T-helper 1 cell treated with Interleukin-12 subunit alpha and Interleukin-12 subunit beta and Interleukin-4 antibody, amounts not matched to agents 30 ng/mL and 1 ng/mL, for 36 hours (primary cell): Measurements from ENCODE around the gene C8G. TPM values are rescaled to one million over a fixed set of nuclear protein-coding genes. Genes with fewer than 3 reads are reported as not detected.

ENCODE experiments used
- intact Hi-C: fragments of 100-400 bp; cut with micrococcal nuclease; formaldehyde crosslinking; loops from one replicate; pipeline ENCODE4 v1.15.1; 2024
- total RNA-seq: library from RNA; stranded (reverse); gene quantifications from 2 replicates; pipeline ENCODE4 v1.2.3, GENCODE V29; 2022

Gene C8G
- total RNA-seq, 1 donor from 2014 or later = 4.2 TPM

DNA sequence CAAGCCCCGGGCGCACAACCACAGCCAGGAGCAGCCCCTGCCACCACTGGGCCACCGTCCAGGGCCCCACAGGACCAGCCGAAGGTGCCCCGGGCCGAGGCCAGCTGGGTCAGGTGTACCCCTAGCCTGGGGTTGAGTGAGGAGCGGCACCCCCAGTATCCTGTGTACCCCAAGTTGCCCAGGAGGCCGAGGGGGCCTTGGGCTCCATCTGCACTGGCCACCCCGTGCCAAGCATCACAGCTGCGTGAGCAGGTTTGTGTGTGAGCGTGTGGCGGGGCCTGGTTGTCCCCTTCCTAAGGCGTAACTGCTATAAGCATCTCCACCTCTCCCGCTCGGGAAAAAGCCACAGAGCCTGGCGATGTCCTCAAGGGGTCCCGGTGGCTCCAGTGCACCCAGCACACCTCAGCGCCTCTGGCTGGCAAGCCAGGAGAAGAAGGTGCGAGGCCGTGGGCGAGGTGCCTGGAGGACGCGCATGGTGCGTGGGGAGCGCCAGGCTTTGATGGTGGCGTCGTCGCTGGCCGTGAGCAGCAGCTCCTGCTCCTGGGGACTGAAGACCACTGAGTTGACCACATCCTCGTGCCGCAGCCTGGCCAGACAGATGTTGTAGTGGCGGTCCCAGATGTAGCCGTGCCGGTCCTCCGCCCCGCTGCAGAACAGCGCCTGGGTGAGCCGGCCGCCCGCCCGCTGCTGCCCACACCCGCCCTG is 4.4 kb upstream of the C8G start:
- intact Hi-C loops = no loop called here

DNA sequence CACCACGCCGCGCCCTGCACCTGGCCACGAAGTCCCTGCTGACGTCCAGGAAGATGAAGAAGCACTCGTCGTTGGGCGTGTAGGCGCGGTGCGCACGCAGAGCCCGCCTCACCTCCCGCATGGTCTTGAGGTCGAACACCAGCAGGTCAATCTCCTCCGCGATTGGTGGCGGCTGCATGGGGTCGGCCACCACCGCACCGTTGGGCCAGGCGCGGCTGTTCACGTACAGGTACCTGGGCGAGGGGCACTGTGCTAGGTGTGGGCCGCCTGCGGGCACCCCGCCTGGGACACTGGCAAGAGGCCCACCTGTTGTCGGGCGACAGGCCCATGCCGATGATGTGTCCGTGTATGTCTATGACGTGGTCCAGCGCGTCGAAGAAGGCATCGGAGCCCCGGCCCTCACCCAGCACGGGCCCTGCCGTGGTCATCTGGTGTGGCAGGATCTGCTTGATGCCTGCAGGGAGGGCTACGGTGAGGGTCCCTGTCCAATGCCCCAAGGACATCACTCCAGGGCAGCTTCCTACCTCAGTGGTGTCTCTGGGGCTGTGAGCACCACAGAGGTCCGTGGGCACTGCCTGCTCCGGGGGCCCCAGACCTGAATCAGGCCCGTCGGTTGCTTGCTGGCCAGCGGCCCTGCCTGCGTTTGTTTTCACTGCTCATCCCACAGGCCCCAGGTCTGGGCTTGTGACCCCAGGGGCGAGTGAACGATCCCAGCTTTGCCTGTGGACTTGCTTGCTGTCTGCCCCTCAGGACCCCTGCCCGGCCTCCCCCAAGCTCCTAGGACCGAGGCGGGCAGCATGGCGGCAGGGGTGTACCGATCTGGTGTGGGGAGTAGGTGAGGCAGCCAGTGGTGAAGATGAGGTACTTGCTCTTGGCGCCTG is 3.6 kb upstream of the C8G start:
- intact Hi-C loops = no loop called here

DNA sequence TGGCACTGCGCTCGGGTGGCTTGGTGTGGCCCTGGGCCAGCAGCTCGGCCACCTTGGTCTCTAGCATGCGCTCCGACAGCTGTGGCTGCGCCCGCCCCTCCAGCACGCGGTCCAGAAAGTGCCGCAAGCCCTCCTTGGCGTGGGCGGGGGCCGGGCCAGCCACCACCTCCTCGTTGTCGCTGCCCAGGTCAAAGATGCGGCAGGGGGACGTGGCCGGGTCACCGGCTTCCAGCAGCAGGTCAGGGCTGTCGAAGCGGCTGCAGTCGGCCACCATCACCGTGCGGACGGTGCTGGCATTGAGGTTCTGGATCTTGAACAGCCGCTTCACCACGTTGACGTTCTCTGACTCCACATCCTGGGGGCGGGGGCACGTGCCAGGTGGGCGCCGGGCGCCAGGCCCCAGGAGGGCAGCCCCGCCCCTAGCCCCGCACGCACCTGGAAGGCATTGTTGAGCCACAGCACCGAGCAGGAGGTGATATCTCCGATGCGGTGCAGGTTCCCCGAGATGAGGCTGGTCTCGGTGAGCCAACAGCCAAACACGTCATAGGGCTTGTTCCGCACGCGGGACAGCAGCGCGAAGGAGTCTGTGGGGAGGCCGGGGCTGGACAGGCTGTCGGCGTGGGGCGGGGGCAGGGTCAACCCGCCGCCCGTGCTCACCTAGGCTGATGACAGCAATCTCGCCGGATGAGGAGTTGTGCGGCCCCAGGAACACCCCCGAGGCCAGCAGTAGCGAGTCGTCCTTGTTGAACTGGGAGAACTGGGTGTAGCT is 2.7 kb upstream of the C8G start:
- intact Hi-C loops = no loop called here

DNA sequence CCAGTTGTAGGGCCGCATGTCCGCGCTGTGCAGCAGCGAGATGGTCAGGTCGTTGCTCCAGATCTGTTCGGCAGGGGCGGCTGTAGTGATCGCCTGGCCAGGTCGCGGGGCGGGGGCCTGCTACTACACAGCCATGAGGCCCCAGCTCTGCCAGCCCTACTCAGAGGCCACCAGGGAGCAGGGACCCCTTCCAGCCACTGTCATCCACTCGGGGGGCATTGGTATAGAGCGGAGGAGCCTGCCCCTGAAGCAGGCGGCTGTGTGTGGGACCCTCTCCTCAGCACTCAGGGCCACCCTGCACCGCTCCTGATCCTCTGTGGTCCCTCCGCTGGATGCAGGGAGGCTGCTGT is 2.2 kb upstream of the C8G start:
- intact Hi-C loops = no loop called here

DNA sequence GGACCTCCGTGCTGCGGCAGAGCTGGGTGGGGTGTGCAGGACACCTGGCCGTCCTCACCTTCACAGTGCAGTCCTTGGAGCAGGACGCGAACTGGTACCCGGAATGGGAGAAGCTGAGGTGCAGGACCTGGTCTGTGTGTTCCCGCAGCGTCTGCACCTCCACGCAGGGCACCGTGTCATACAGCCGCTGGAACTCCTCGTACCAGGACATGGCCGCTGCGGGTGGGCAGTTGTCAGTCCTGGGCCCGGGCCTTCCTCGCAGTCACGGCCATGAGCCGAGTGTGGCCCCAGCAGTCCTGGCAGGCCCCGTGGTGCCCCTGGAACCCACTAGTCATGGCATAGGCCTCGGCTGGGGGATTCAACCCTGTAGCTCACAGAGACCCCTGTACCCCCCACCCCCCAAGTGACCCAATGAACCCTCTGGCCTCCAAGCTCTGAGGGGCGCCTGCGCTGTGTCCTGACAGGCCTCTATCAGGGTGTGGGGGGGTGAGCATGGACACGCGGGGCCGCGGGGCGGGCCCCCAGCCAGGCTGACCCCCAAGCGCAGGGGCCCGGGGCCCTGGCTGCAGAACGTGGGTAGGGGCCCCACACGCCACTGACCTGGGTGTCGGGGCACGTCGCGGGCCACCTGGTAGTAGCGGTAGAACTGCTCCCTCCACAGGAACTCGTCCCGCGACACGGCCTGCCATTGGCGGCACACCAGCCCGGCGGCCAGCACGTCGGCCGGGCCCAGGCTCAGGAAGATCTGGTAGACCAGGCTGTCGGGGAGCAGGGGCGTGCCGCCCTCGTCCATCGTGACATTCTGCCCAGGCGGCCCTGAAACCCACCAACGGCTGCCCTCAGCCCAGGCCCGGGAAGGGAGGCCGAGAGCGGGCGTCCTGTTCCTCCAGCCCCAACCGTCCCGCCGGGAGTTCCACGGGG is 1.5 kb upstream of the C8G start:
- intact Hi-C loops = loop anchor here (1.0 kb wide), 8 partner anchors 35 to 152 kb away; partner anchors contain the start of genes MAN1B1, PAXX, PHPT1 and TMEM141

DNA sequence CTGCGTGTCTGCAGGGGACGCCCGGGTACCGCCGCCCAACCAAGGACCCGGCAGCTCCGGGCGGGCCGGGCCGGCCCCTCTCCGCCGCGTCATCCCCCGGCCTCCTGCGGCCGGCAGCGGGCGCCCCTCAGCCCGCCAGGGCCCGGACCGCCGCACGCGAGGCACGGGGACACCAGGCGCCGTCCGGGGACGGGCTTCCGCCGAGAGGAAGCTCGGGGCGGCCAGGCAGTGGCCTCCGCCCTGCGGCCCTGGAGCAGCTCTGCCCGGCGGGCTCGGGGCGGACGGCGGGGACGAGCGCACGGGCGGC is 878 bp upstream of the C8G start:
- intact Hi-C loops = loop anchor here (1.0 kb wide), 8 partner anchors 34 to 153 kb away; partner anchors contain the start of genes MAN1B1, PAXX, PHPT1 and TMEM141

DNA sequence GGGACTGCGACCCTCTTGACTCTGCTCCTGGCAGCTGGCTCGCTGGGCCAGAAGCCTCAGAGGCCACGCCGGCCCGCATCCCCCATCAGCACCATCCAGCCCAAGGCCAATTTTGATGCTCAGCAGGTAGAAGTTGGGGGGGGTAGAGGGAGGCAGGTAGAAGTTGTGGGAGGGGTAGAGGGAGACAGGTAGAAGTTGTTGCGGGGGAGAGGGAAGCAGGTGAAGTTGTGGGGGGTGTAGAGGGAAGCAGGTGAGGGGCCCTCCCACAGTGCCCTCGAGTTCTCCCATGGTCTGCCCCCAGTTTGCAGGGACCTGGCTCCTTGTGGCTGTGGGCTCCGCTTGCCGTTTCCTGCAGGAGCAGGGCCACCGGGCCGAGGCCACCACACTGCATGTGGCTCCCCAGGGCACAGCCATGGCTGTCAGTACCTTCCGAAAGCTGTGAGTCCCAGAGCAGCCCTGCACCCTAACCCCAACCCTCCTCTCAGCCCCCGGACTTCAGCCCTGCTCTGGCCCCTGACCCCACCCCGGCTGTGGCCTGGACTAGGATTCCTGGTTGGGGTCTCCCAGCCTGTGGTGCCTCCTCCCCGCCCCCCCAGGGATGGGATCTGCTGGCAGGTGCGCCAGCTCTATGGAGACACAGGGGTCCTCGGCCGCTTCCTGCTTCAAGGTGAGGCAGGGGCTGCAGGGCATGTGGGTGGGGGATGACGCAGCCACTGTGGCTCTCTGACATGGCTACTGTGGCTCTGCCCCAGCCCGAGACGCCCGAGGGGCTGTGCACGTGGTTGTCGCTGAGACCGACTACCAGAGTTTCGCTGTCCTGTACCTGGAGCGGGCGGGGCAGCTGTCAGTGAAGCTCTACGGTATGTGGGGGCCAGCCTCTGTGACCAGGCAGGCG is 537 bp downstream of the C8G start:
- intact Hi-C loops = no loop called here

DNA sequence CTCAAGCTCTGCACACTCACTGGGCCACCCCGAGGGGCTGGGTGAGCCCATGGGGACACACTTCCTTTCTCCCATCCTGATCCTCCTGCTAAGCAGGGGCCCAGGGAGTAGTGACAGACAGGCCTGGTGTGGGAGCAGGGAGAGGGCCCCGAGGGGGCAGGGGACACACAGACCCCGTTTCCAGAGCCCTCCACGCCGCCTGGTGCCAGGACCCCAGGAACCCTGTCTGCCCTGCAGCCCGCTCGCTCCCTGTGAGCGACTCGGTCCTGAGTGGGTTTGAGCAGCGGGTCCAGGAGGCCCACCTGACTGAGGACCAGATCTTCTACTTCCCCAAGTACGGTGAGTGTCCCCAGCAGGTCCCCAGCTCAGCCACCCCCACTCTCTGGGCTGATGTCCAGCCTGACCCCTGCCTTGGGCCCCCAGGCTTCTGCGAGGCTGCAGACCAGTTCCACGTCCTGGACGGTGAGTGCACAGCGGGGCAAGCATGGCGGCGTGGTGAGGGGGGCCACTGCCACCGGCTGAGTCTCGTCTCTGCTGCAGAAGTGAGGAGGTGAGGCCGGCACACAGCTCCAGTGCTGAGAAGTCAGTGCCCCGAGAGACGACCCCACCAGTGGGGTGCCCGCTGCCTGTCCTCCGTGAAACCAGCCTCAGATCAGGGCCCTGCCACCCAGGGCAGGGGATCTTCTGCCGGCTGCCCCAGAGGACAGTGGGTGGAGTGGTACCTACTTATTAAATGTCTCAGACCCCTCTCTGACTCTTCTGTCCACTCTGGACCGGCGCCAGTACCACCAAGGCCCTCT is 1.4 kb downstream of the C8G start:
- intact Hi-C loops = no loop called here

DNA sequence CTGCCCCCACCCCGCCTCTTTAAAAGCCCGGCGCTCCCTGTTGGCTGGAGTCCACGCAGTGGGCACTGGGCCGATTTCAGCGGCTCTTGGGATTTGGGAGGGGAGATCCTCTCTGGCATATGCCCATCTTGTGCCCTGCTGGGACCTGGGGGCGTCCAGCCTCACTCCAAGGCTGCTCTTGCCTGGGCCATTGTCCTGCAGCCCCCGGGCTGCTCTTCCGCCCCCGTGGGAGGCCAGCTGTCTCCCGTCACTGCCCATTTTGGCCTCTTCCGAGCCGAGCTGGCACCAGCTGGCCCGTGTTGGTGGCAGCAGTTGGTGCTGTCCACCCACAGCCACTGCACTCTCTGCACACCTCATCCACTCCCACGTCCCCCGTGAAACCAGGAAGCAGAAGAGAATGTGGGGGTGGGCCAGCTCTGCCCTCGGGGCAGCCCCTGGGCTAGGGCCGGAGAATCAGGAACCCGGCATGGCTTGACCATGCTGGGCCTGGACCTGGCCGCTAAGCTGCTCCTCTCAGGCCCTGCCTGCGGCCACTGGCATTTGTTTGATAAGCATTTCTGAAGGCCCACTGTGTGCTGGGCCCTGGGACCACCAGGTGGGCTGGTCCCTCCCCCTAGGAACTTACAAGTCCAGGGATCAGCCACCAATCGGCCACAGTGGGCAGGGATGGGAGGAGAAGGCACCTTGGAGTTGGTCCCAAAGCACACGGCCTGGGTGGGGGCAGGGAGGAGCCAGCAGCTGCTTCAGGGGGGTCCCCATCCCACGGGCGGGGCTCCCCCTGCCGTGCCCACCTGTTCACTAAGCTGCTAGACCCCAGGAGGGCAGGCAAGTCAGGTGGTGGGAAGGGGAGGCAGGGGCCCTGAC is 2.2 kb downstream of the C8G start:
- intact Hi-C loops = no loop called here

DNA sequence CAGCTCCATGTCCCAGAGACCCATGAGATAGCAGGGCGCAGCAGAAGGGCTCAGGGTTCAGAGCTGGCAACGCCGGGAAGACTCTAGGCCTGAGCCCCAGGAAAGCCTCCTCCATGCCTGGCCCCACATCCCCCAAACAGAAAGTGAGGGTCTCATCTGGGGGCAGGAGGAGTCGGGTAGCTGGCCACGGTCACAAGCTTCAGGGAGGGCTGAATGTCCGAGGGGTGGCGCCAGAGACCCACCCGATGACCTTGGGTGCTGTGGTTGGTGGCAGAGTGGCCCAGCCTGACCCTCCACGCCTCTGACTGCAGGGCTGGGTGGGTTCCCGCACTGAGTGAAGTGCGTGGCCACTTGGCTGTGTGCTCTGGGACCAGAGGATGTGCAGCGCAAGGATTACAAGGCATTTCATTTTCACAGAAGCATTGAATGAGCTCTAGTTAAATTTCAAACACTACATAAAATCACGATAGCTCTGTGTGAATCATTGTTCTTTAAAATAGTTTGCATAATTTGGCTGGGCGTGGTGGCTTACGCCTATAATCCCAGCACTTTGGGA is 3.0 kb downstream of the C8G start:
- intact Hi-C loops = no loop called here

DNA sequence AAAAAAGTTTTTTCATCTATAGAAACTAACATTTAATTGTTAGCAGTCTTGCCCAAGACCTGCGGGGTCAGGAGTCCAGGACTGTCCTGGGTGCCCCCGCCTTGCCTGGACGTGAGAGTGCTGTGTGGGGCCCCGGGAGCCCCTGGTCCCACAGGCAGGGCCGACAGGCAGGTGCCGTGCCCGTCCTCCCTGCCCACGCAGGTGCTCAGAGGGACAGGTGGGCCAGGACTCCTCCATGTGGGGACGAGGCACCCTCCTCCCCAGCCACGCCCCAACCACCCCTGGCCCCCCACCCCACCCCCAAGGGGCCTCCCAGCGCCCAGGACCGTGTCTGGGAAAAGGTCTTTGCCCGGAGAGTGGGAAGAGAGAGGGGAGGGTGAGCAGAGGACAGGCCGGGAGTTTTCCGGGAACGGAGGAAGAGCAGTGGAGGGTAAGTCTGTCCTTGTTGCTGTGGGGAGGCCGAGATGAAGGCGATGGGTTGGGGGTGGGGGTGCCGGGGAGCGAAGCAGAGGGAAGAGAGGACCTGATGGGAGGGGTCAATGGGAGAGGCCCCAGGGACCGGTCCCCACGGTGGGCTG is 4.3 kb downstream of the C8G start:
- intact Hi-C loops = no loop called here

DNA sequence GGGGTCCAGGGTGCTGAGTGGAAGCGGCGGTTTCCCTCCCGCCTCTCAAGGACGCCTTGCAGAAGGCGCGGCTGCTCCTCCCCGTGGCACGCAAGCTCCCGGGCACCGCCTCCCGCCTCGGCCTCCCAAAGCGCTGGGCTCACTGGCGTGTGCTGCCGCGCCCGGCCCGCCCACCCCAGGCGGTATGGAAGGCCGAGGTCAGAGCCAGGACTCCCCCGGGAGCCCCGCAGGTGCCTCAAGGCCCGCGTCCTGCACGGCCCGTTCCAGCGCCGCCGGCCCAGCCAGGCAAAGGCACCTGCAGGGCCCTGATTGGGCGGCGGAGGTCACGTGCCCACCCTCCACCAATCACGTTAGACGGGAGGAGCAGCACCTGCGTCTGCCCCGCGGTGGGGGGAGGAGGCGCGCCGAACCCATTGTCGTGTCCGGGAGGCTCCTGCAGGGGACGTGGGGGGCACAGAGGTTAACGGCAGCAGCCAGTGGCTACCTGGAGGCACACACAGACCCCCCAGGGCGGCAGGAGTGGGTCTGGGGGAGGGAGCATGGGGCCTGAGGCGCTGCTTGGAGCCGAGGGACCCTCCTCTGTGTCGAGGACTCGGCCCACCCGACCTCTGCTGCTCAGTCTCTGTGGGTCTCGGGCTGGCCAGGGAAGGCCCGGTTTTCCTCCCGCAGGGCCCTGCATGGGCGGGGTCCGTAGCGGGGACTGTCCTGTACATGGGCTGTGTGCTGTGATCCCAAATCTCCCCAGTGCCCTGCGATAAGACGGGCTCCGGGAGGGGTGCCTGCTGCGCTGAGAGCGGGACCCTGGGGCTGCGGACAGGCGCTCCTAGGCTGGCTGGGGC is 5.0 kb downstream of the C8G start:
- intact Hi-C loops = loop anchor here (1.0 to 2.0 kb wide), 3 partner anchors 28 to 85 kb away; partner anchors contain the start of gene PAXX

DNA sequence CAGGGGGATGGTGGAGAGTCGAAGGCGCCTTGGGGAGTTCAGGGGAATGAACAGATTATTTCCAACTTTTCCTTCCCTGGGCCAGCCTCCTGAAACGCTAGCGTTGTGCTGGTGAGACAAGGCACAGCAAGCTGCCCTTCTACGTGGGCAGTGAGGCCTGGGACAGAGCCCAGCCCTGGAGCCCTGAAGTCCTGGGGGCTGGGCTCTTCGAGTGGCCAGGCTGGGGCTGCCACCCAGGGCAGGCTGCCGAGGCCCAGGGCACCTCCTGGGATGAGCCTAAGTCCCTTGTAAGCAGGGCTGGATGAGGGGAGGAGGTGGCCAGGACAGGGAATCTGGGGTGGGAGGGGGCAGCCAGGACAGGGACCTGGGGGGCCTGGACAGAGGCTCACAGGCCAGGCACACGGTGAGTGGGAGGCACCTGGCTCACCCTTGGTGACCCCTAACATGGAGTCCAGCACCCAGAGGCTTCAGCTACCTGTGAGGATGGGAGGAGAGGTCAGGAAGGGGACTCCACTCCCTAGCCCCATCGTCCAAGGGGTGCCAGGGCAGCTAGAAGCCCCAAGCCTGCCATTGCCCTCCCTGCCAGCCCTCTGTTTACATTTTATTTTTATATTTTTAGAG is 5.7 kb downstream of the C8G start:
- intact Hi-C loops = loop anchor here (1.0 to 2.0 kb wide), 3 partner anchors 28 to 84 kb away; partner anchors contain the start of gene PAXX

DNA sequence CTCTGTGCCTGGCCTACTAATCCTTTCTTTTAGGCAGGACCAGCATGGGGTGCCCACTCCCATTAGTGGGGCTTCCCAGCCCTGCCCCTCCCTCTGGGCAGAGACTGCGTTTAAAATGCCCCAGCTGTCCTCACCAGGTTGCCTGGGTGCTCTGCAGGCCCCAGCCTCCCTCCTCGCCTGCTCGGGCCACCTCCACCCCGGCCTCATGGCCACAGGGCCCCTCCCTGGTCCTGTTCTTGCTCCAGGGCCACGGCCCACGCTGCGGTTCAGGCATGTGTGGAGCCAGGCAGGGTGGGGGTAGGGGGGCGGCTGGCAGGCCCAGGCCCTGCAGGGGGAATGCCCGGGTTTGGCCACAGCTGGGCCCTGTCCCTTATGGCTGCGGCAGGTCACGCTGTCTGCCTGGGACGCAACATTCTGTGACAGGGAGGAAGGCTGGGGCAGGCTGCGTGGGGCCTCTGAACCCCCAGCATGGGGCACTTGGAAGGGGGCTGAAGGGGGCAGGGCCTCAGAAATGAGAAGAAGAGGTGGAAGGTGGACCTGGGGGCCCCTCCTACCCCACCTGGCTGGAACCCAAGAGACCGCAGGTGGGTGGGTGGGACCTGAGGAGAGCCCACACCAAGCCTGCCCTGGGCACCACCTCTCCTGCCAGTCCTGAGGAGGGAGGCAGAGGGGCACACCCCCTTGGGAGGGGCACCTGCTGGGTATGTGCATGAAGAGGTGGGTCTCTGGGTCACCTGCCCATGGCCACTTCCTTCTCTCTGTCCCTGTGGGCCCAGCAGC is 6.7 kb downstream of the C8G start, which contains the start of gene LCN12:
LCN12 (plus strand) TSS at position 733 of the 780 bp plus-strand sequence. CDS start 55 bp downstream, outside the sequence.
- intact Hi-C loops = loop anchor here (2.0 kb wide), 1 partner anchor 83 kb away; no protein-coding TSS in a partner anchor

DNA sequence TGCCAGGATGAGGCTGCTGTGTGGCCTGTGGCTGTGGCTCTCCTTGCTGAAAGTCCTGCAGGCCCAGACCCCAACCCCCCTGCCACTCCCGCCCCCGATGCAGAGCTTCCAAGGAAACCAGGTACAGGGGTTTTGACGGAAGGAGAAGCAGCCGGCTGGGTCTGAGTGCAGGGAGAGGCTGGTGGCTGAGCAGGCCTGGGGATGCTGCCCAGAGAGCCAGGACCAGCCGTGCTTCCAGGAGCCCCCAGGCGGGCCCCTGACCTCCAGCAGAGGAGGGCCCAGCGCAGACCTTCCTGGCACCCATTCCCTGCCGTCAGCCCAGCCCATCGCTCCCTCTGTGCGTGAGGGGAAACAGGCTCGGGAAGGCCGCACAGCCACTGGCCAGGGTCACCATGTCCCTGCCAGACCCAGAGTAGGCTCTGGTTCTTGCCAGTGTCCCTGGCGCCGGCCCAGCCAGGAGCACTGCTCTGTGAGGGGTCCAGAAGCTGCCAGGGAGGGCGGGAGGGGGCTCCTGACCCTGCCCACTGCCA is 7.3 kb downstream of the C8G start:
- intact Hi-C loops = no loop called here
